Left ventricle myocardium inferior (tissue), 1 donor: ENCODE measurements around the gene WDFY3. TPM values are rescaled to one million over a fixed set of nuclear protein-coding genes. Genes with fewer than 3 reads are reported as not detected.
A peak's percentile ranks its signal among the peaks of the same experiment; 100 is the strongest.

ENCODE experiments used
- DNase-seq: peaks from one replicate; pipeline ENCODE4 v3.0.0-alpha.2; 2020
- H3K27ac ChIP-seq: fragments of 200-600 bp; replicated peaks from 2 replicates; pipeline ENCODE4 v1.8.0; 2021
- H3K27me3 ChIP-seq: fragments of 200-600 bp; 2 replicates; pipeline ENCODE4 v1.8.0; 2021; ENCODE audit warnings: low read depth
- H3K36me3 ChIP-seq: fragments of 200-600 bp; 2 replicates; pipeline ENCODE4 v1.8.0; 2021
- H3K4me1 ChIP-seq: fragments of 200-600 bp; 2 replicates; pipeline ENCODE4 v1.8.0; 2021
- H3K4me3 ChIP-seq: fragments of 200-600 bp; 2 replicates; pipeline ENCODE4 v1.8.0; 2021; ENCODE audit warnings: mild to moderate bottlenecking, moderate library complexity
- H3K9me3 ChIP-seq: fragments of 200-600 bp; replicated peaks from 2 replicates; pipeline ENCODE4 v1.8.0; 2021
- intact Hi-C: fragments of 100-400 bp; cut with micrococcal nuclease; formaldehyde crosslinking; loops from one replicate; pipeline ENCODE4 v1.11.0; 2022
- total RNA-seq: library from RNA; stranded (reverse); fragmentation: NEBNext Ultra II Directional; extraction: Animal tissue kit (Norgen Biotek cat#: 25700); gene quantifications from one replicate; pipeline ENCODE4 v1.2.1, GENCODE V29; 2021
- TF ChIP-seq, protein P1 (sequence below): fragments of 200-600 bp; IDR thresholded peaks from 2 replicates; pipeline ENCODE4 v1.8.0; 2021; ENCODE audit warnings: antibody characterized with exemption, mild to moderate bottlenecking, borderline replicate concordance
- donor health status: DM: no; HTN: yes; CAD: no; lungs with severe emphysema.

WDFY3 gene
- total RNA-seq, 1 donor from 2014 or later, result 48.7 TPM

DNA sequence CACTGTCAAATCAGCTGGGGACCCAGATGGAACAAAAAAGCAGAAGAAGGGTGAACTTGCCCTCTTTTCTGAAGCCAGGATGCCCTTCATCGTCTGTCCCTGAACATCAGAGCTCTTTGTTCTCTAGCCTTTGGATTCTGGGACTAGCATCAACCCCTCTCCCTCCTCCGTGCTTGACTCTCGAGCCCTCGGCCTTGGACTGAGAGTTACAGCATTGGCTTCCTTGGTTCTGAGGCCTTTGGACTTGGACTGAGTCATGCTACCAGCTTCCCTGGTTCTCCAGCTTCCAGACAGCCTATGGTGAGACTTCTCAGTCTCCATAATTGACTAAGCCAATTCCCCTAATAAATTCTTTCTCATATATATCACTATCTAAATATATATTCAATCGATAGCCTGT, 38.4 kb downstream of the WDFY3 start:
- DNase-seq, result no peak
- no peaks in the 10 kb centered on the region for H3K27me3 ChIP-seq
- H3K9me3 ChIP-seq, result no peaks in the 10 kb centered on the region
- TF ChIP-seq, protein P1, sequence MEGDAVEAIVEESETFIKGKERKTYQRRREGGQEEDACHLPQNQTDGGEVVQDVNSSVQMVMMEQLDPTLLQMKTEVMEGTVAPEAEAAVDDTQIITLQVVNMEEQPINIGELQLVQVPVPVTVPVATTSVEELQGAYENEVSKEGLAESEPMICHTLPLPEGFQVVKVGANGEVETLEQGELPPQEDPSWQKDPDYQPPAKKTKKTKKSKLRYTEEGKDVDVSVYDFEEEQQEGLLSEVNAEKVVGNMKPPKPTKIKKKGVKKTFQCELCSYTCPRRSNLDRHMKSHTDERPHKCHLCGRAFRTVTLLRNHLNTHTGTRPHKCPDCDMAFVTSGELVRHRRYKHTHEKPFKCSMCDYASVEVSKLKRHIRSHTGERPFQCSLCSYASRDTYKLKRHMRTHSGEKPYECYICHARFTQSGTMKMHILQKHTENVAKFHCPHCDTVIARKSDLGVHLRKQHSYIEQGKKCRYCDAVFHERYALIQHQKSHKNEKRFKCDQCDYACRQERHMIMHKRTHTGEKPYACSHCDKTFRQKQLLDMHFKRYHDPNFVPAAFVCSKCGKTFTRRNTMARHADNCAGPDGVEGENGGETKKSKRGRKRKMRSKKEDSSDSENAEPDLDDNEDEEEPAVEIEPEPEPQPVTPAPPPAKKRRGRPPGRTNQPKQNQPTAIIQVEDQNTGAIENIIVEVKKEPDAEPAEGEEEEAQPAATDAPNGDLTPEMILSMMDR, result no peak
- no peak overlapping the region for H3K4me3 ChIP-seq
- peaks cover 35% of the 10 kb centered on the region for H3K4me1 ChIP-seq
- intact Hi-C loops, result no loop called here
- H3K27ac ChIP-seq, result no peak overlapping the region
- H3K36me3 ChIP-seq, result peaks cover 9% of the 10 kb centered on the region

DNA sequence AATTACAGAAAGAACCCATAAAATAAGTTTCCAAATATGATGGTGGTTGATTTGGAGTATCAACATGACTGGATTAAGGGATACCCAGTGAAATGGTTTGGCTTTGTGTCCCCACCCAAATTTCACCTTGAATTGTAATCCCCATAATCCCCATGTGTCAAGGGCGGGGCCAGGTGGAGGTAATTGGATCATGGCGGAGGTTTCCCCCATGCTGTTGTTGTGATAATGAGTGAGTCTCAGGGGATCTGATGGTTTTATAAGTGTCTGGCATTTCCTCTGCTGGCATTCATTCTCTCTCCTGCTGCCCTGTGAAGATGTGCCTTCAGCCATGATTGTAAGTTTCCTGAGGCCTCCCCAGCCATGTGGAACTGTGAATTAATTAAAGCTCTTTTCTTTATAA, 39.1 kb downstream of the WDFY3 start:
- intact Hi-C loops, result no loop called here
- Histone ChIP-seq H3K36me3 (peaks cover 9% of the 10 kb centered on the region), H3K4me3 (no peak overlapping the region), H3K9me3 (no peaks in the 10 kb centered on the region), H3K27ac (no peak overlapping the region), H3K4me1 (peaks cover 31% of the 10 kb centered on the region), H3K27me3 (no peaks in the 10 kb centered on the region)
- no peak for DNase-seq
- TF ChIP-seq, protein P1, result no peak

DNA sequence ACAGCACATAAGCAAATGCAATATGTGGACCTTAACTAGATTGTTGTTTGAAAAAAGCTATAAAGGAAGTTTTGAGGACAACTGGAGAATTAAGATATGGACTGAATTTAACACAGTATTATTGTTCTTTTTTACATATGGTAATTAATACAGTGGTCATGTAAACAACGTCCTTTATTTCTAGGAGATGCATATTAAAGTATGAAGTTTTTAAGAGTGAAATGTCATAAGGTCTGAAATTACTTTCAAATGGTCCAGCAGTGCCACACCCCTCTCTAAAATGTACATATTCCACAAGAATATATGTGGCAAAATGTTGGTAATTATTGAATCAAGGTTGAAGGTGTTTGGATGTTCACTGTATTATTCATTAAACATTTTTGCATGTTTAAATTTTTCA, 40.9 kb downstream of the WDFY3 start:
- no peaks in the 10 kb centered on the region for H3K27me3 ChIP-seq

DNA sequence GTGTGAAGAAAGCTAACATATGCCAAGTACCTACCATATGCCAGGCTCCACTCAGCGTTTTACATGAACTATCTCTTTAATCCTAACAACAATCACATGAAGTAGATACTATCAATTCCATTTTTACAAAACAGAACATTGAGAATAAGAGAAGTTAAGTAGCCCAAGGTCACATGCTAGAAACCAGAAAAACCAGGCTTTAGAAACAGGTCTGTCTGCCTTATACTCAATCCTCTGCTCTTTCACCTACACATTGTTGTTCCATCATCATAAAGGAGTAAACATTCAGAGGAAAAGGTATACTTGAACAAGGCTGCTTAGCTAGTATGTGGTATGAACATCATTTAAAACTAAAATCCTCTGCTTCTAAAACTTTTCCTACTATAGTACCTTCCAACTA, 42.1 kb downstream of the WDFY3 start:
- H3K36me3 ChIP-seq, result peaks cover 10% of the 10 kb centered on the region
- TF ChIP-seq, protein P1, result no peak
- DNase-seq, result no peak
- no peak overlapping the region for H3K27ac ChIP-seq
- no peak overlapping the region for H3K4me3 ChIP-seq
- intact Hi-C loops, result no loop called here
- H3K4me1 ChIP-seq, result peaks cover 27% of the 10 kb centered on the region
- no peaks in the 10 kb centered on the region for H3K27me3 ChIP-seq
- no peaks in the 10 kb centered on the region for H3K9me3 ChIP-seq

More for the DNA sequence above, 40.9 kb downstream of the WDFY3 start:
- Histone ChIP-seq H3K9me3 (no peaks in the 10 kb centered on the region), H3K4me1 (peaks cover 20% of the 10 kb centered on the region), H3K36me3 (peaks cover 9% of the 10 kb centered on the region), H3K27ac (no peak overlapping the region), H3K4me3 (no peak overlapping the region)
- DNase-seq, result no peak
- TF ChIP-seq, protein P1, result no peak
- intact Hi-C loops, result no loop called here

DNA sequence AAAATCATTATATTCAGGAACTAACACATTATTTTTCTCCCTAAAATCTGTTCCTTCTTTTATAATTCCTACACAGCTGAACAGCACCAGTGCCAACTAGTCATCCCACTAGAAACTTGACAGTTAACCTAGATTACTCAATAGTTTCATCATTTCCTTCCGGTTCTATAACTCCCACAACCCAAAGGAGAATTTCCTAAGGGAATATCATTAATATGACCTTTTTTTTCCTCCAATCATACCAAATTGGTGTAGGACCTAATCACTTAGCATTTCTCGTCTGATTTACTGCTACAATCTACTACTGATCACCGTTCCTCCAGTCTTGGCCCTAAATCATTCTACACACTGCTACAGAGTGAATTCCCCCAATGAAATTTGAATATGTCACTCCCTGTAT, 45.9 kb downstream of the WDFY3 start:
- no peak for DNase-seq
- Histone ChIP-seq H3K36me3 (peaks cover 5% of the 10 kb centered on the region), H3K27ac (peak overlapping the region; percentile 30), H3K4me1 (peaks cover 58% of the 10 kb centered on the region), H3K9me3 (no peaks in the 10 kb centered on the region), H3K4me3 (no peak overlapping the region), H3K27me3 (no peaks in the 10 kb centered on the region)
- intact Hi-C loops, result no loop called here
- TF ChIP-seq, protein P1, result no peak
